Cardiac septum (tissue), 1 donor: Measurements from ENCODE around the gene AMPH. TPM values are rescaled to one million over a fixed set of nuclear protein-coding genes. Genes with fewer than 3 reads are reported as not detected.

Experiments used
- DNase-seq: peaks from one replicate; pipeline ENCODE4 v3.0.0-alpha.2; 2020; ENCODE audit warnings: low spot score
- intact Hi-C: fragments of 100-400 bp; cut with DNase I; formaldehyde crosslinking; loops from one replicate; pipeline ENCODE4 v1.14.0; 2022
- total RNA-seq: library from RNA; stranded (reverse); fragmentation: NEBNext Ultra II Directional; extraction: Animal tissue kit (Norgen Biotek cat#: 25700); gene quantifications from one replicate; pipeline ENCODE4 v1.2.1, GENCODE V29; 2021
- donor health status: DM: no; HTN: no; CAD: no.

Gene AMPH
- total RNA-seq, 1 donor from 2014 or later: 6.7 TPM

GRCh38 chr7:38550836-38551235, 80.3 kb downstream of the AMPH start:
- intact Hi-C loops: no loop called here
- no peak for DNase-seq

DNA sequence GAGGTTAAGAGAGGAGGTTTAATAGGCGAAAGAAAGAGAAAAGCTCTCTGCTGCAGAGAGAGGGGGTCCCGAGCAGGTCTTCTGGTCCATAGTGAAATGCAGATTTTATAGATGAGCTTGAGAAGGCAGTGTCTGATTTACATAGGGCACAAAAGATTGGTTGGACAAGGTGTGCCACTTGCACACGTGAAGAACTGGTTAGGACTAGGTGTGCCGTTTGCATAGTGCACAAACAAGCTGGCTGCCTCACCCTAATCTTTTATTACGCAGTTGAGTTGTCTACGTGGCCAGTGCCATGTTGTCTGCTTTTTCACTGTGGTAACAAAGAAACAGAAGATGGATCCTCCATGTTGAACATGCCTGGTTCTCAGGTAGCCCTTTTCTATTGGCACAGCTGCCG, 82.6 kb downstream of the AMPH start:
- DNase-seq: no peak
- intact Hi-C loops: no loop called here

DNA sequence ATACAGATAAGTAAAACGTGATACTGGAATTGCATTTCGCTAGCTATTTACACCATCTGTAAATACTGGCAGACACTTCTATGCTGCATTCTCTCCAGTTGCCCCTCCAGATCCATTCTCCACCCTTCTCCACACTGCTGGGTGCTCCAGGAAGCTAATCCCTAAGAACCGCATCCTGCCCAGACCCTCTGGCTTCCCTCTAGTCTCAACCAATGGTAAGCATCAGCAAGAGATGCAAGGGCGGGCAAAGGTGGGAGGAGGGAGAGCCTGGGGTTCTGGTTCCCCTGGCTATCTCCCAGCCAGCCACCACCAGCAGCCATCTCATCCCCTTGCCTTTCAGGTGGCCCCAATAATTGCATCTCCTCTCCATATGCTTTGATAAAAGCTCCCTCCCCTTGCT, 84.4 kb downstream of the AMPH start:
- intact Hi-C loops: no loop called here

DNA sequence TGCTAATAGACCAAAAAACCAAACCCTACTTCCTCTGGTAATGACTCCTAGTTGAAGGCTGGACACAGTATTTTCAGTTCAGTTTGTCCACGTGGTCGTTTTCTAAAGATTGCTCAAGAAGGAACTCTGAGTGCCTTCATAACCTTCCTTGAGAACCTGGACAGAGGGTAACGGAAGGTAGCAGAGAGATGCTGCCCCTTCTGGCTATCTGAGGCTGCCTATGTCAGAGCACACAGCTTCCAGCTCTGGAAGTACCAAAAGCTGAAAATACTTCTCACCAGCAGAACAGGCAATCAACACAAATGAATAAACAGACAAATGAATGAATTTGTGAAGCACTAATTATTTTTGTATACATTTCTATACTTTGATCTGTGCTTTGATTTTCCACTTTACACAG, 85.2 kb downstream of the AMPH start:
- intact Hi-C loops: no loop called here
- DNase-seq: no peak

More for the DNA sequence above, 84.4 kb downstream of the AMPH start:
- no peak for DNase-seq

DNA sequence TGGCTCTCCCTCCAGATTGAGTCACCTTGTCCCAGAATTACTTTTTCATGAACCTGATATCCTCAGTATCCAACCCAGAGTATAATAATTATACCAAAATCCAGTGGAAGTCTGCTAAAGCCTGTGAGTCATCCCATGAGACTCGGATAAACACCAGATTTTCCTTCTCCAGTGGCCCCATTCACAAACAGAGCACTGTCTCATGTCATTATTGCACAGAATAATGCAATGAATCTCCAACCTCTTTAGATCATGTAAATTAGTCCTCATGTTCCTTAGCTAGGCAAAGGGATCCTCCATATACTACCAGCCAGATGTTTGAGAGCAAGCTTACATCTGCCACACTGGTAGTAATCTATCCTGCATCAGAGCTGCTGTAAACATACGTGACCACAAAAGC, 89.0 kb downstream of the AMPH start:
- intact Hi-C loops: no loop called here
- DNase-seq: no peak

- intact Hi-C loops: no loop called here
- no peak for DNase-seq
Observed at GRCh38 chr7:38541440-38541839, 89.7 kb downstream of the AMPH start.

DNA sequence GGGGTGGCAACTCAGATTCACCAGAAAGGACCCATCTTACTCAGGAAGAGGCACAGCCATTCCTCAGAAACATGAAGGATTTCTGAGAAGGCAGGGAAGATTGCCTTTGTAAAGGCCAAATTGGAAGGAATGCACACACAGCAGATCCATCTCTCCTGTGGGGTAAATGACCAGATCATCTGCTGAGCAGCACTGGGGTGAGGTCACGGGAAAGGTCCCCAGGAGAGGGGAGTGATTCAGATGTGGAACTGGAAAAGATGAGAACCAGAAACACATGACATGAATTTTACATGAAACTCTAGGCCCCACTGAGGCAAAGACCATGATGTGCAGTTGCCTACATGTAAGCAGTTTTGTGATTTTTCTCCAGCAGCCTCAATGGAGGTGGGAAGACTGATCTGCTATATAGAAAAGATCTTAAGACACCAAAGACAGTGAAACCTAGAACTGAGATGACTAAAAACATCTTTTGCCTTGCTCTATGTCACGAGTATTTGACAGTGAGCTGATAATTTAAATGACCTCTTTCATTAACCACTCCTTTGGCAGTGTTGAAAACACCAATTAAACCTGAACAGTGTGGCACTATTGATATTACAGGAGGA, 91.6 kb downstream of the AMPH start:
- DNase-seq: no peak
- intact Hi-C loops: no loop called here

DNA sequence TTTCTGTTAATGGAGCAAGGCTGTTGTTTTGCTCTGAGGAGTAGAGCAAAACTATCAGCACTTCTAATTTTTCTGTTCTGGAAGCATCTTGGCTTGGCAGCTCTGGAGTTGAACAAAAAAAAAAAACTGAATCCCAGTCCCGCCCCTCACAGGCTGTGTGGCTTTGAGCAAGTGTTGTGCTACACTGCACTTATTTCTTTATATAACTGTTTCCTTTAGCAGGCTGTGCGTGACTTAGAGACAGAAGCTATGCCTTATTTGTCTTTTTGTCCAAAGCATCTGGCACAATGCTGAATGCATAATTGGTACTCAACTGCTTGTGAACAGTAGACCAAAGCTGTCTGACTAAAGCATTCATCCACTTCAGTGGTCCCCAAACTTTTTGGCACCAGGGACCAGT, 96.1 kb downstream of the AMPH start:
- no peak for DNase-seq

DNA sequence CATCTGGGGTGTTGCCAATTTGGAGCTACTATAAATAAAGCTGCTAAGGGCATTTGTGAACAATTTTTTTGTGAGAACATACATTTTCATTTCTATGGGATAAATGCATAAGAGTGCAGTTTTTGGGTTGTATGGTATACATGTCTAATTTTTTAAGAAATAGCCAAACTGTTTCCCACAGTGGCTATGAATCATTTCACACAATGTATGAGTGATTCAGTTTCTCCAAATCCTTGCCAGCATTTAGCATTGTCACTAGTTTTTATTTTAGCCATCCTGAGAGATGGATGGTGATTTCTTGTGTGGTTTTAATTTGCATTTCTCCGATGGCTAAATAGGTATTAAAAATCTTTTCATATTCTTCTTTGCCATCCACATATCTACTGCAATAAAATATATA, 105.3 kb downstream of the AMPH start:
- no peak for DNase-seq
- intact Hi-C loops: no loop called here

More for the DNA sequence above, 96.1 kb downstream of the AMPH start:
- intact Hi-C loops: no loop called here

GRCh38 chr7:38524786-38525185, 106.4 kb downstream of the AMPH start:
- intact Hi-C loops: no loop called here
- DNase-seq: no peak

DNA sequence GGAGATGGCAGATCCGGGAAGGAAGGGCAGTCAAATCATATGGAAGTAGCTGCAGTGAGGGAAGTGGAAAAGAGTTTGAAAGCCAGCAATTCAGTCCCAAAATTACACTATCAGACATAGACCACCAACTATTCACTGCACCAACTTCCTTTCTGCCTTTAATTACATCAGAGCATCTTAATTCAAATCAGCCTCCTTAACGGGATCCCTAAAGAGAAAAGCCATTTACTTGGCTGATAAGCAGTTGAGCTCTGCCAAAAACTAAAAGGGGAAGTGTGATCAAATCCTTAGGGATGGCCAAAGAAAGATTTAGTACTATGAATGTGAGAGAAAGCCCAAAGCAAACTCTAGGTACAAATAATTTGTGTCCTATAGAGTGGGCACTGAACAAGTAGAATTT, 110.4 kb downstream of the AMPH start:
- intact Hi-C loops: no loop called here
- DNase-seq: no peak

DNA sequence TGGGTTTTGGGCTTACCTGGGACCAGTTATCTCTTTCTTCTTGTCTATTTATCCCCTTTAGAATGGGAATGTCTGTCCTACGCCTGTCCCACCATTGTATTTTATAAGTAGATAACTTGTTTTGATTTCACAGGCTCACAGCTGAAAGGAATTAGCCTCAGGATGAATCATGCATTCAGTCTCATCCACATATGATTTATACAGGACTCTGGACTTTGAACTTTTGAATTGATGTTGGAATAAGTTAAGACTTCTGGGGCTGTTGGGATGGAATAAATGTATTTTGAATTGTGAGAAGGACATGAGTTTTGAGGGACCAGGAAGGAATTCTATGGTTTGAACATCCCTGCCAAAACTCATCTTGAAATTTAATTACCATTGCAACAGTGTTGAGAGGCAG, 112.6 kb downstream of the AMPH start:
- DNase-seq: no peak
- intact Hi-C loops: no loop called here

DNA sequence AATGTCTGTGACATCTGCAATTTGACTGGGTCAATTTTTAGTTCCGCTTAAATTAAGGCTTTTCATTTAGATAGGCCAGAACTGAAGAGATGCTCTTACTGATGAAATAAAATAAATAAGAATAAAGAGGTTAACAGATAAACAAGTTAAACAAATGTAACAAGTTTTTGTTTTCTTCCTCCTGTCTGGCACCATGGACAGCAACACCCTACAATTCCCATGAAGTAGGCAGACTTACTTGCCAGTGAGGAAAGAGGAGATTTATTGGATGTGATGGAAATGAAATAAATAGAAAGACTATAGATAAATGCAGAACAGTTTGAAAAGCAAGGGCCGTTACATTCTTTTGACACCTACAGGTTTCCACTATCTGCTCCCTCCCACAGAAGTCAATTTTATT, 118.5 kb downstream of the AMPH start:
- intact Hi-C loops: no loop called here
- DNase-seq: no peak

DNA sequence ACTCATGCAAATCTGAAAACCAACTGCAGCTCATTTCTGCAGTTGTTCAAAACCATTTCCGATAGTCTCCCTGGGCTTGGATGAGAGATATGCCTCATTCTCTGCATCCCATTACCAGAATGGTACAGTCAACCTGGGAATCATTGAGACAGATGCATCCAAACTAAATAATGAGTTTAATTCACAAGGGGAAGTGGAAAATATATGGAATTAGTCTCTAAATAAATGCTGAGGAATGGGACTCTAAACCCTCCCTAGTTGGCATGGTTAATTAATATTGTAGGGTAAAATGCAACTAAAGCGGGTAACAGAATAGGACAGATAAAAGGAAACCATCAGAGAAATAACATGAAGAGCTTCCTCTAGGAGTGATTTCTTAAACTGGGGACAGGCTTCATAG, 118.9 kb downstream of the AMPH start:
- DNase-seq: no peak
- intact Hi-C loops: no loop called here

DNA sequence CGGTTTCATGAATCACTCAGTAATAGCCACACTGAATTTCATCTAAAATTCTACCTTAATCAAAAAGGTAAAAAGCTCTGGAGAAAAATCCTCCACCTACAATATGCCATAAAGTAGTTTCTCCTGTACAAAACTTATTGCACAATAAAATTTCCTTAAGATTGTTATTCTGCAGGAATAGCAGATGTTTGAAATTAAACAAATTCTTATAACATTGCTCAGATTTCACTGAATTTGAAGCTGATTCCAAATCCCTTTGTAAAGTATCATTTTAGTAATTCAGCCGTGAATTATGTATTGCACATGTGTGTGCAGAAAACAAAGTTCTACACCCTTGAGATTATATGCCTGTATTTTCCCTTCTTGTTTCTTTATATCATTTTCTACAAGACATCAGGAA, 123.8 kb downstream of the AMPH start:
- no peak for DNase-seq
- intact Hi-C loops: no loop called here

GRCh38 chr7:38506756-38507155, 124.4 kb downstream of the AMPH start:
- no peak for DNase-seq
- intact Hi-C loops: no loop called here

DNA sequence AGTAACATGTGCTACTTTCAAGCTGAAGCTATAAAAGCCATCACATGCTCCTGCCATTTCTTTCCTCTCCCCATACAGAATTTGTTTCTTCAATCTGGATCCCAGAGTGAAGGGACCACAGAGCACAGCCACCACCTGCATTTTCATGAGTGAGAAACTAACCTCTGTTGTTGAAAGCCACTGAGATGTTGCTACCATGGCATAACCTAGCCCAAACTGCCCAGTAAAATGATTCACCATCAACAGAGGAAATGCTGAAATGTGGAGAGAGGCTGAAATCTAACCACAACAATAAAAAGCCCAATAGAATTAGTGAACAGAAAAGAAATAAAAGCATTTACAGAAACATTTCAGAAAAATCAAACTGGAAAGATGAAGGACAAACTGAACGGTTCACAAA, 125.2 kb downstream of the AMPH start:
- intact Hi-C loops: no loop called here
- DNase-seq: no peak

- intact Hi-C loops: no loop called here
Observed at GRCh38 chr7:38504684-38505083, 126.5 kb downstream of the AMPH start.

GRCh38 chr7:38502848-38503247, 128.3 kb downstream of the AMPH start:
- intact Hi-C loops: no loop called here
- no peak for DNase-seq

More at GRCh38 chr7:38504684-38505083, 126.5 kb downstream of the AMPH start:
- DNase-seq: no peak

DNA sequence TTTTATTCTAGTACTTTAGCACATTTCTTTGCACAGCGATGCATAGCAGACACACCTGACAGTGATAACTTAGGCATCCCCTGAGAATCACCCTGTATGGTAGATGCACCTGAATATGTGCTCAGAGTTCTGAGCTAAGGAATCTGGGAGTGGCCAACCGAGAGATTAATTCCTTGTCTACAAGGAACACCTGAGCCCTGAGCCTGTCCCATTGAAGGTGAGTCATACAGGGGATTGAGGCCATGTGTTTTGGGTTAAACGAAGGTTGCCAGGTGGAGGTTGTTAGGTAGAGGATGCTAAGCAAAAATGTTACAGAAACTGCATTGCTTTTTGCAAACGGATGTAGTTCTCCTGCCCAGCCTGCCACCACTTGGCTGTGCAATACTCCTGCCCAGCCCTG, 128.9 kb downstream of the AMPH start:
- intact Hi-C loops: no loop called here
- no peak for DNase-seq

GRCh38 chr7:38492010-38492409, 139.2 kb downstream of the AMPH start:
- no peak for DNase-seq
- intact Hi-C loops: no loop called here

DNA sequence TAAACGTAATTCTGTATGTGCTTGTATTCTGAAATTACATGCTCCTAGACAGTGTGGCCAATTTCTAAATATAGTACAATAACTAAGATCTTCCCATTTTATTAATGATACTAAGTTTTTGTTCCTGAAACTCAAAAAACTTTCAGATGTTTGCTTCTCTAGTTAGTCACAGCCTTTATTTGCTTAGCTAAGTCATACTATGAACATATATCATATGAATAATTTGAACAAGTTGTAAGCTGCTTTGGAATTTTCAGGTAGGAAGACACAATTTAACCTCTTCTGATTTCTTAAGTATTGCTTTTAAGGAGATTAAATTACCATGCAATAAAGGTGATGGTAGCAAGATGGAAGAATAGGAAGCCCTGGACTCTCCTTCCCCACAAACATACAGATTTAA, 148.7 kb downstream of the AMPH start:
- no peak for DNase-seq
- intact Hi-C loops: no loop called here
